Activated T-cell treated with anti-CD3 and anti-CD28 coated beads, Interleukin-2, amount 50 U/mL, for 1 hour (primary cell): ENCODE data around the gene TXLNB.
"Not testable (repeated sequence)": the region's sequence is repeated elsewhere in the genome, so short reads cannot be mapped to it uniquely, and the experiment has no call there.

Experiments
- DNase-seq: peaks from one replicate; pipeline ENCODE4 v3.0.0-alpha.2; 2020

The TXLNB gene

GRCh38 chr6:139308936-139309603 is 17.3 kb upstream of the TXLNB start:
- DNase-seq: no peak

- no peak for DNase-seq
These were observed 16.6 kb upstream of the TXLNB start for GRCh38 chr6:139308286-139308916.

- no peak for DNase-seq
These were observed 14.6 kb upstream of the TXLNB start for GRCh38 chr6:139306291-139306981.

GRCh38 chr6:139303185-139303584 is 11.4 kb upstream of the TXLNB start:
- no peak for DNase-seq

- no peak for DNase-seq
These were observed 6.1 kb upstream of the TXLNB start for GRCh38 chr6:139297921-139298320.

- no peak for DNase-seq
These were observed 5.1 kb upstream of the TXLNB start for GRCh38 chr6:139296927-139297326.

- no peak for DNase-seq
These were observed 4.1 kb upstream of the TXLNB start for GRCh38 chr6:139295901-139296300.

- no peak for DNase-seq
These were observed 2.3 kb upstream of the TXLNB start for GRCh38 chr6:139294090-139294489.

GRCh38 chr6:139293230-139293629 is 1.4 kb upstream of the TXLNB start:
- DNase-seq: not testable (repeated sequence)

- no peak for DNase-seq
These were observed 949 bp downstream of the TXLNB start for GRCh38 chr6:139290787-139291311.

GRCh38 chr6:139289233-139289632 is 2.6 kb downstream of the TXLNB start:
- DNase-seq: no peak

- DNase-seq: no peak
These were observed 3.2 kb downstream of the TXLNB start for GRCh38 chr6:139288496-139289040.

GRCh38 chr6:139287868-139288267 is 3.9 kb downstream of the TXLNB start:
- DNase-seq: no peak

- not testable (repeated sequence) for DNase-seq
These were observed 5.4 kb downstream of the TXLNB start for GRCh38 chr6:139286438-139286837.

GRCh38 chr6:139285590-139285989 is 6.2 kb downstream of the TXLNB start:
- no peak for DNase-seq

GRCh38 chr6:139284789-139285188 is 7.0 kb downstream of the TXLNB start:
- DNase-seq: no peak

GRCh38 chr6:139282684-139283083 is 9.1 kb downstream of the TXLNB start:
- no peak for DNase-seq

- DNase-seq: no peak
These were observed 13.6 kb downstream of the TXLNB start for GRCh38 chr6:139278190-139278589.

- no peak for DNase-seq
These were observed 14.2 kb downstream of the TXLNB start for GRCh38 chr6:139277587-139277986.

- DNase-seq: no peak
These were observed 14.6 kb downstream of the TXLNB start for GRCh38 chr6:139277161-139277560.

- DNase-seq: no peak
These were observed 16.3 kb downstream of the TXLNB start for GRCh38 chr6:139275279-139276055.

GRCh38 chr6:139271056-139271455 is 20.7 kb downstream of the TXLNB start:
- DNase-seq: no peak

- no peak for DNase-seq
These were observed 21.5 kb downstream of the TXLNB start for GRCh38 chr6:139270249-139270648.
